Omental fat pad (tissue), 4 donors: Measurements from ENCODE around the gene ANK3. TPM values are rescaled to one million over a fixed set of nuclear protein-coding genes. Genes with fewer than 3 reads are reported as not detected.

Experiments used
- ATAC-seq: fragments of 150-250 bp; one replicate; pipeline ENCODE4 v1.9.1; 2016; ENCODE audit warnings: mild to moderate bottlenecking, moderate library complexity; ENCODE audit not compliant: low FRiP score
- DNase-seq: peaks from one replicate; pipeline ENCODE4 v3.0.0-alpha.2; 2019; ENCODE audit warnings: low spot score
- CTCF ChIP-seq, 3 donors: fragments of 450-650 bp; IDR thresholded peaks; one replicate each; pipeline ENCODE4 v1.5.1; 2016 to 2017; ENCODE audit warnings: antibody characterized with exemption in 3 of 3, mild to moderate bottlenecking in 3 of 3, moderate library complexity in 2 of 3
- total RNA-seq, 4 donors: library from RNA; depleted of rRNA; stranded (reverse); fragments of >200 nt; gene quantifications; one replicate each; pipeline ENCODE4 v1.1.0, GENCODE V29; 2016

Gene ANK3
- total RNA-seq, 4 donors from 2014 or later, result 10.5 to 22.5 (median 13.3) TPM

GRCh38 chr10:60400366-60400765 lies 10.7 kb upstream of the ANK3 start:
- TF ChIP-seq CTCF (IDR thresholded peaks at IDR 0.05), result no peak
- DNase-seq, result no peak
- ATAC-seq, result no peak

GRCh38 chr10:60399328-60399727 lies 9.7 kb upstream of the ANK3 start:
- ATAC-seq (no peak), DNase-seq (no peak)
- no peak for TF ChIP-seq CTCF (IDR thresholded peaks at IDR 0.05)

GRCh38 chr10:60397792-60398191 lies 8.1 kb upstream of the ANK3 start:
- no peak for DNase-seq
- TF ChIP-seq CTCF (IDR thresholded peaks at IDR 0.05), result no peak
- ATAC-seq, result no peak

- no peak for TF ChIP-seq CTCF (IDR thresholded peaks at IDR 0.05)
- ATAC-seq (no peak), DNase-seq (no peak)
Measured at GRCh38 chr10:60396766-60397165, 7.1 kb upstream of the ANK3 start.

GRCh38 chr10:60395711-60396110 lies 6.0 kb upstream of the ANK3 start:
- TF ChIP-seq CTCF (IDR thresholded peaks at IDR 0.05), result no peak
- ATAC-seq (no peak), DNase-seq (no peak)

- TF ChIP-seq CTCF (IDR thresholded peaks at IDR 0.05), result no peak
- no peak for ATAC-seq
- no peak for DNase-seq
Measured at GRCh38 chr10:60394446-60394845, 4.8 kb upstream of the ANK3 start.

- no peak for TF ChIP-seq CTCF (IDR thresholded peaks at IDR 0.05)
- ATAC-seq, result no peak
- DNase-seq, result no peak
Measured at GRCh38 chr10:60390224-60390626, 550 bp upstream of the ANK3 start.
